Caco-2 (cell line): ENCODE measurements around the gene ASB15. TPM values are rescaled to one million over a fixed set of nuclear protein-coding genes. Genes with fewer than 3 reads are reported as not detected.
"Not testable (repeated sequence)": the region's sequence is repeated elsewhere in the genome, so short reads cannot be mapped to it uniquely, and the experiment has no call there.

Experiments
- BruUV-seq: library from RNA; stranded (reverse); fragments of 400-500 nt; replicated peaks from 2 replicates; lab custom pipeline; 2021; lab: Mats Ljungman, UMichigan
- CTCF ChIA-PET: fragments of 300-600 bp; sonication (Branson Sonifier 250); formaldehyde crosslinking; loops from one replicate; lab custom pipeline; 2022; ENCODE audit warnings: antibody characterized with exemption; lab: Charles Lee
- POLR2A ChIA-PET: fragments of 300-600 bp; sonication (Branson Sonifier 250); formaldehyde crosslinking; loops from one replicate; lab custom pipeline; 2022; ENCODE audit warnings: antibody characterized with exemption; lab: Charles Lee
- DNase-seq, 2 experiments: peaks; one replicate each; pipeline versions ENCODE4 v3.0.0 to v3.0.0-alpha.2; 2020 to 2022
- H3K27me3 ChIP-seq: replicated peaks from 2 replicates; pipeline ENCODE4 v1.6.0; 2011; ENCODE audit warnings: low read length; ENCODE audit not compliant: control insufficient read depth, insufficient read depth
- H3K36me3 ChIP-seq: 2 replicates; pipeline ENCODE4 v1.5.1; 2011; ENCODE audit warnings: low read length; ENCODE audit not compliant: control insufficient read depth, insufficient read depth
- H3K4me1 ChIP-seq: fragments of 250-450 bp; sonication (Bioruptor Pico); 2 replicates; pipeline ENCODE4 v1.5.1; 2020; ENCODE audit warnings: mild to moderate bottlenecking
- H3K4me3 ChIP-seq: 2 replicates; pipeline ENCODE4 v1.5.1; 2011; ENCODE audit warnings: low read depth, mild to moderate bottlenecking, control low read depth, low read length
- H3K9me3 ChIP-seq: fragments of 250-450 bp; sonication (Bioruptor Pico); 2 replicates; pipeline ENCODE4 v1.5.1; 2020; ENCODE audit warnings: mild to moderate bottlenecking, moderate library complexity
- H3K27ac Mint-ChIP-seq: one replicate; pipeline ENCODE4 v1.8.0; 2022; ENCODE audit warnings: mixed read lengths; ENCODE audit not compliant: unreplicated experiment
- H3K27me3 Mint-ChIP-seq: one replicate; pipeline ENCODE4 v1.8.0; 2022; ENCODE audit warnings: mixed read lengths; ENCODE audit not compliant: insufficient read depth, unreplicated experiment
- H3K36me3 Mint-ChIP-seq: one replicate; pipeline ENCODE4 v1.8.0; 2022; ENCODE audit warnings: mild to moderate bottlenecking, mixed read lengths; ENCODE audit not compliant: insufficient read depth, unreplicated experiment
- H3K4me1 Mint-ChIP-seq: one replicate; pipeline ENCODE4 v1.8.0; 2022; ENCODE audit warnings: low read depth, mixed read lengths; ENCODE audit not compliant: unreplicated experiment
- H3K4me3 Mint-ChIP-seq: one replicate; pipeline ENCODE4 v1.8.0; 2022; ENCODE audit warnings: mild to moderate bottlenecking, moderate library complexity, mixed read lengths; ENCODE audit not compliant: unreplicated experiment
- H3K9me3 Mint-ChIP-seq: one replicate; pipeline ENCODE4 v1.8.0; 2022; ENCODE audit warnings: mixed read lengths; ENCODE audit not compliant: unreplicated experiment
- intact Hi-C: fragments of 100-400 bp; cut with micrococcal nuclease; formaldehyde crosslinking; loops from one replicate; pipeline ENCODE4 v1.10.0; 2022; ENCODE audit not compliant: unreplicated experiment
- total RNA-seq: library from RNA; stranded (reverse); gene quantifications from 2 replicates; pipeline ENCODE4 v1.2.3, GENCODE V29; 2022
- TF ChIP-seq, protein P1 (sequence below), 2 experiments: fragments of 200-600 bp in 1 of 2; IDR thresholded peaks; 1 replicate in 1 of 2; 2 replicates in 1 of 2; pipeline versions ENCODE4 v1.5.1 to v1.8.0; 2011 to 2022; ENCODE audit warnings: antibody characterized with exemption in 1 of 2, control low read depth in 1 of 2, inconsistent platforms in 1 of 2, low read depth in 1 of 2, low read length in 1 of 2, mild to moderate bottlenecking in 1 of 2, moderate library complexity in 1 of 2; ENCODE audit not compliant: insufficient read depth in 1 of 2, severe bottlenecking in 1 of 2, unreplicated experiment in 1 of 2

ASB15 gene
- total RNA-seq, 1 experiment from 2014 or later: not detected

DNA sequence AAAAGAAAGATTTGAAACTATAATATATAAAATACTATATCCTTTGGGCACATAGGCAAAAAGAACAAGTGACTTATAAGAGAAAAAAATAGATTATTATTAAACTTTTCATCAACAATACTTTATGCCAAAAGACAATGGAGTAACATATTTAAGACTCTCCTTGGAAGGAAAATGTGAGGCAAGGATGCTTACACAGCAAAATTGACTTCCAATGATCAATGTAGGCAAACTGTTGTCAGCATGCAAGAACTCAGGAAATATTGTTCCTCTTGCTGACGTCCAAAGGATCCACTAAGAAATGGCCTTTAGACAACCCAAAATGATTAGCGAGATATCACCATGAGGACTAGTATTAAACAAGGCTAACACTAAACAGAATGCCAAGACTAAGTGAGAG, 31.2 kb downstream of the ASB15 start:
- Mint-ChIP-seq H3K27me3 (no peaks in the 10 kb centered on the region), H3K27ac (no peak overlapping the region), H3K36me3 (no peaks in the 10 kb centered on the region), H3K4me1 (peaks cover 22% of the 10 kb centered on the region), H3K4me3 (no peak overlapping the region), H3K9me3 (no peaks in the 10 kb centered on the region)
- Histone ChIP-seq H3K36me3 (no peaks in the 10 kb centered on the region), H3K9me3 (no peaks in the 10 kb centered on the region), H3K4me1 (peaks cover 11% of the 10 kb centered on the region), H3K4me3 (no peak overlapping the region), H3K27me3 (no peaks in the 10 kb centered on the region)
- intact Hi-C loops: loop anchor here (5.0 kb wide), 1 partner anchor 141 kb away; no protein-coding TSS in a partner anchor
- TF ChIP-seq, protein P1, sequence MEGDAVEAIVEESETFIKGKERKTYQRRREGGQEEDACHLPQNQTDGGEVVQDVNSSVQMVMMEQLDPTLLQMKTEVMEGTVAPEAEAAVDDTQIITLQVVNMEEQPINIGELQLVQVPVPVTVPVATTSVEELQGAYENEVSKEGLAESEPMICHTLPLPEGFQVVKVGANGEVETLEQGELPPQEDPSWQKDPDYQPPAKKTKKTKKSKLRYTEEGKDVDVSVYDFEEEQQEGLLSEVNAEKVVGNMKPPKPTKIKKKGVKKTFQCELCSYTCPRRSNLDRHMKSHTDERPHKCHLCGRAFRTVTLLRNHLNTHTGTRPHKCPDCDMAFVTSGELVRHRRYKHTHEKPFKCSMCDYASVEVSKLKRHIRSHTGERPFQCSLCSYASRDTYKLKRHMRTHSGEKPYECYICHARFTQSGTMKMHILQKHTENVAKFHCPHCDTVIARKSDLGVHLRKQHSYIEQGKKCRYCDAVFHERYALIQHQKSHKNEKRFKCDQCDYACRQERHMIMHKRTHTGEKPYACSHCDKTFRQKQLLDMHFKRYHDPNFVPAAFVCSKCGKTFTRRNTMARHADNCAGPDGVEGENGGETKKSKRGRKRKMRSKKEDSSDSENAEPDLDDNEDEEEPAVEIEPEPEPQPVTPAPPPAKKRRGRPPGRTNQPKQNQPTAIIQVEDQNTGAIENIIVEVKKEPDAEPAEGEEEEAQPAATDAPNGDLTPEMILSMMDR (IDR thresholded peaks at IDR 0.05; ENCODE audit: insufficient read depth in 1 of 2, low read depth in 1 of 2, low read length in 1 of 2, severe bottlenecking in 1 of 2, unreplicated experiment in 1 of 2): no peak
- POLR2A ChIA-PET: no interaction called here
- CTCF ChIA-PET: no interaction called here
- BruUV-seq: no TSS peak
- no peak for DNase-seq

DNA sequence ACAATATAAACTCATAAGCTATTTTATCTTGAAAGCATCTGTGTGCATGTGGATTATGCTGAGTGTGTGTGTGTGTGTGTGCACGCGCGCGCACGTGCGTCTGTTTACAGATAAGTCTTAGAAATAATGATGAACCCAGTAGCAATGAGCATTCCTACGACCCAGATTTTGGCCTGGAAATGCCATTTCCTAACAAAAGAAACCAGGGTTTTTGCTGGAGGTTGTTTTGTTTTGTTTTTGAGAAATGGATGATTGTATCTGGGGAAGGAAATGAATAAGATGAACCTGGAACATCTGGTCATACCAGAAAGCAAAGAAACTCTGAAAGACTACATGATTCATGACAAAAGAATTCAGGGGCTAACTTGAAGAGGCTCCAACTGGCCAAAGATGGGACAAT, 31.9 kb downstream of the ASB15 start:
- H3K9me3 ChIP-seq: no peaks in the 10 kb centered on the region
- peaks cover 22% of the 10 kb centered on the region for H3K4me1 Mint-ChIP-seq
- intact Hi-C loops: loop anchor here (5.0 kb wide), 1 partner anchor 141 kb away; no protein-coding TSS in a partner anchor
- DNase-seq: no peak
- H3K4me1 ChIP-seq: peaks cover 11% of the 10 kb centered on the region
- TF ChIP-seq, protein P1 (IDR thresholded peaks at IDR 0.05; ENCODE audit: insufficient read depth in 1 of 2, low read depth in 1 of 2, low read length in 1 of 2, severe bottlenecking in 1 of 2, unreplicated experiment in 1 of 2): no peak
- BruUV-seq: no TSS peak
- no peak overlapping the region for H3K4me3 Mint-ChIP-seq
- H3K27me3 ChIP-seq: no peaks in the 10 kb centered on the region
- H3K36me3 Mint-ChIP-seq: no peaks in the 10 kb centered on the region
- POLR2A ChIA-PET: no interaction called here
- no peak overlapping the region for H3K27ac Mint-ChIP-seq
- no peak overlapping the region for H3K4me3 ChIP-seq
- no peaks in the 10 kb centered on the region for H3K27me3 Mint-ChIP-seq
- H3K36me3 ChIP-seq: no peaks in the 10 kb centered on the region
- CTCF ChIA-PET: interaction anchor here (0.9 to 3.0 kb wide), 2 partner anchors 49 to 68 kb away, joined by 3 to 10 read pairs; no protein-coding TSS in a partner anchor
- no peaks in the 10 kb centered on the region for H3K9me3 Mint-ChIP-seq

GRCh38 chr7:123634011-123634573, 32.5 kb downstream of the ASB15 start:
- POLR2A ChIA-PET, H3K27me3 ChIP-seq, H3K27me3 Mint-ChIP-seq, H3K36me3 ChIP-seq, H3K4me3 ChIP-seq, H3K9me3 Mint-ChIP-seq, H3K36me3 Mint-ChIP-seq, DNase-seq, H3K9me3 ChIP-seq, H3K27ac Mint-ChIP-seq, BruUV-seq, H3K4me3 Mint-ChIP-seq: not testable (repeated sequence)
- CTCF ChIA-PET: interaction anchor here (0.9 to 3.0 kb wide), 2 partner anchors 48 to 67 kb away, joined by 3 to 10 read pairs; no protein-coding TSS in a partner anchor
- peaks cover 11% of the 10 kb centered on the region for H3K4me1 ChIP-seq
- intact Hi-C loops: loop anchor here (5.0 kb wide), 1 partner anchor 142 kb away; no protein-coding TSS in a partner anchor
- peaks cover 22% of the 10 kb centered on the region for H3K4me1 Mint-ChIP-seq
